ENCODE data around the gene MRTFB.
"Not testable (repeated sequence)": the region's sequence is repeated elsewhere in the genome, so short reads cannot be mapped to it uniquely, and the experiment has no call there.

The MRTFB gene

DNA sequence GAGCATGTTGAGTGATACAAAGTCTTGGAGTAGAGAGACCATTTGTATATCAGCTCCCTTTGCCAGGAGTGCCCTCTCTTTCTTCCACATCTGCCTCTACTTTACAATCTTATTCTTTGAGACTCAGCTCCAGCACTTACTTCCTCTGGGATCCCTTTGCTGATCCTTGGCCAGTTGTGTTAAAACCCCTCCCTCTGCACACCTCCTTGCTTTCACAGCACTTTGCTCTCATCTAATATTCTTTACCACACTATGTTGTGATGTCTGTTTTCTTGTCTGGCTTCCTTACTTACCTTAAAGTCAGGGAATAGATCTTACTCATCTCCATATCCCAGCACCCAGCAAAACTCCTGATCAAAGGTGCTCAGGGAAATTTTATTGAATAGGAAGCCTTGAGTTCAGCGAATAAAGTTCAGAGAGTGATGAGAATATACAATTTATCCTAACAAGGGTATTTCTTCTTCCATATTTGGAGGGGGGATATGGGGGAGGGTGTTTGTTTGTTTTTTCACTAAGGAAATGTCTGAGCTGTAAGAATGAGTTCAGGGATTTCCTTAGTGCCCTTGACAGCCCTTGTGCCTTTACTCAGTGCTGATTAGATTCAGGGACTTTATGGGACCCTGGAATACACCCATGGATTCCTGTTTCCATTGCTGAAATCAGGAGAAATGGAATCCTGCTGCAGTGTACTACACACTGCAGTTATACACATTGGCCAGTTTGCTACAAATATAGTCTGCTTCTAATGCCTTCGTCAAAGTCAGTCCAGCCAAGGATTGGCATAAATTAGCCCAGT is 32.0 kb downstream of the MRTFB start:
- DNase-seq (ENCODE audit: low read depth in 2 of 3, low spot score in 2 of 3) = no peak

DNA sequence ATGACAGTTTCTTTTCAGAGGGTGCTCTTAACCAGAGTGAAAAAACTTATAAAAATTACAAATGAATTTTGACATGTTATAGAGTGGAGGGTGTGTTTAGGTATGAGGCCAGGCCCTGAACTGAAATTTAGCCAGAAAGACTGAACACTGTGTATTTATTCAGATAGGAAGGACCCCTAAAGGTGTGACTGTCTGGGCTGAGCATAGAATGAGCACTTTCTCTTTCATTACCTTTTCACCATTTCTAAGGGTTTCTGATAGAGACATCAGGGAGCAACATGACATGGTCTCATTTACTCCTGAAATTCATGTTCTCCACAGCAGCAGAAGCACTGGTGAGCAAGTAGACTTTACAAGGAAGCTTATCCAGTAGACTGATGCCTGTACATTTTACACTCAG is 32.9 kb downstream of the MRTFB start:
- DNase-seq (ENCODE audit: low read depth in 2 of 3, low spot score in 2 of 3) = no peak

DNA sequence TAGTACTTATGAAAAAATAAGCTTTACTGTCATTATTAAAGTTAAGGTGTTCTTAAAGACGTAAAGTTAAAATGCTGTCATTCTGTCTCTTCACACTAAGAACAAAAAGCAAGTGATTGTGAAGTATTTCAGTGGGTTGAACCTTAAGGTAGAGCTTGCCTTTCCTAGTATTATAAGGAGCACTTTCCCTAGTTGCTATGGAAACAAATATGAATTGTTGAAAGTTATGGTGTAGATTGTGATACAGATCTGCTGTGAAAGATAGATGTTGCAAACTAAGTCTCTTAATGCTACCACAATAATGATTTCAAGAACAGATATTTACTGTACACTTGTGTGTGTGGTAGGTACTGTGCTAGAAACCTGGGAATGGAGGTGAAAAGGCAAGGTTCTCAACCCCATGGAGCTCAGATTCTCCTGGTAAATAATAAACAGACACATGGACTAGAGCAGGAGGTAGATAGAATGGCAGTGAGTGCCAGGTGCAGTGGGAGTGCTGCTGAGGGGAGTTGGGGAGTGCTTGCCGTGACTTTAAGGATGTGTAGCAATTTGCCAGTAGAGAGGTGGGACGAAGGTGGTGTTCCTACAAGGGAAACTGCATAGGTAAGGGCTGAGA is 34.7 kb downstream of the MRTFB start:
- DNase-seq (ENCODE audit: low read depth in 2 of 3, low spot score in 2 of 3) = no peak

DNA sequence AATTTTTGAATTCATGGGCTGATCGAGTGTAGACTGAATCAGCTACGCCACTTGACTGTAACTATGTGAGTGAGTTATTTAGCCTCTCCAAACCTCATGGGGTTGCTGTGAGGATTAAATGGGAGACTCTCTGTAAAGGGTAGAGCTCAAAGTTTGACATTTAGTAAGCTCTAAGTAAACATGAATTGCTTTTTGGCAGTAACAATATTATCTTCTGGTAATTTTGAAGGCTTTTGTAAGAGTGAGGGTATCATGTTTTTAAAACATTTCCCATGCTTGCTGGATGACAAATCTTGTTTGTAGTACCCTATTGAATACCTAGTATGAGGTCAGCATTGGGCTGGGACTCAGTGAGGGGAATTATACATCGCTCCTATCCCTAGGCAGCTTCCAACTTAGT is 35.3 kb downstream of the MRTFB start:
- no peak for DNase-seq (ENCODE audit: low read depth in 2 of 3, low spot score in 2 of 3)

DNA sequence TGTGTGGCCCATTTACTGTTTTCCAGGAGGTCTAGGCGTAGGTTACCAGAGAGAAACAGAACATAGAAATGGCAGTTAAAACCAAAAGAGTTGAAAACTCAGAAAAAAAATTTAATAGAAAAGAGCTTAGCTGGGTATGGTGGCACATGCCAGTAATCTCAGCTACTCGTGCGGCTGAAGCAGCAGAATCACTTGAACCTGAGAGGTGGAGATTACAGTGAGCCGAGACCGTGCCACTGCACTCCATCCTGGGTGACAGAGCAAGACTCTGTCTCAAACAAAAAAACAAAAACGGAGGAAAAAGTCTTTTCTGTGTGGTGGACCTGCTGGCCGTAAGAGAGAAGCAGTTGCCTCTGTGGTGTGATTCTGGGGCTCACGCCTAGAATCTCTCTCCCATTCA is 35.8 kb downstream of the MRTFB start:
- no peak for DNase-seq (ENCODE audit: low read depth in 2 of 3, low spot score in 2 of 3)

DNA sequence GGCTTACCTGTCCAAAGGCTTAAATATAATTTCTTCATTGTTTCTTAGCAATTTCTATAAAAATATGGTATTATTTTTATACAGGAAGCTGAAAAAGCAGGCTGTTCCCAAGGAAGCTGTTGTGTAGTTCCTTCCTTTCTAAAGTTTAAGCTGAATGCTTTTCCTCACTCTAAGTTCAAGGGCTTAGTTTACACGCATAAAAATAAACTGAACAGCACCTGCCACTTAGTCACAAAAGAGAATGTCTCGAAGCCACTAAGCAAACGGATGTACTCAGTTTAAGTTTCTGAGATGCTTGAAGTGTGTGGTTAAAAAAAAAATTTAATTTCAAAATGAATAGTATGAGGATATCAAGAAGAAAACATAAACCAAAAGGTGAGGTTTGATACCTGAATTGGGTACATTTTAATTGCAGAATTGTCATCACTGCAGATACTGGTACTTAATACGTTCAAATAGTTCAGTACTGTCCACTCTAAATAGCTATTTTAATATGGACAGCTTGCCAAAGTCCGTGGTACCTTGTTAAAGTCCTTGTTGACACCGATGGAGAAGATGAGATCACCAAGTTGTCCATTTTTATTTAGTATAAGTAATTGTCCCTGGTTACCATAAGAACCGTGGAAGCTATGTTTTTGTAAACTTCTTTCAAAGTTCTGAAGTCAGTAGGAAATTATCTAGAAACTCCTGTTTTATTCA is 38.1 kb downstream of the MRTFB start:
- DNase-seq (ENCODE audit: low read depth in 2 of 3, low spot score in 2 of 3) = no peak

DNA sequence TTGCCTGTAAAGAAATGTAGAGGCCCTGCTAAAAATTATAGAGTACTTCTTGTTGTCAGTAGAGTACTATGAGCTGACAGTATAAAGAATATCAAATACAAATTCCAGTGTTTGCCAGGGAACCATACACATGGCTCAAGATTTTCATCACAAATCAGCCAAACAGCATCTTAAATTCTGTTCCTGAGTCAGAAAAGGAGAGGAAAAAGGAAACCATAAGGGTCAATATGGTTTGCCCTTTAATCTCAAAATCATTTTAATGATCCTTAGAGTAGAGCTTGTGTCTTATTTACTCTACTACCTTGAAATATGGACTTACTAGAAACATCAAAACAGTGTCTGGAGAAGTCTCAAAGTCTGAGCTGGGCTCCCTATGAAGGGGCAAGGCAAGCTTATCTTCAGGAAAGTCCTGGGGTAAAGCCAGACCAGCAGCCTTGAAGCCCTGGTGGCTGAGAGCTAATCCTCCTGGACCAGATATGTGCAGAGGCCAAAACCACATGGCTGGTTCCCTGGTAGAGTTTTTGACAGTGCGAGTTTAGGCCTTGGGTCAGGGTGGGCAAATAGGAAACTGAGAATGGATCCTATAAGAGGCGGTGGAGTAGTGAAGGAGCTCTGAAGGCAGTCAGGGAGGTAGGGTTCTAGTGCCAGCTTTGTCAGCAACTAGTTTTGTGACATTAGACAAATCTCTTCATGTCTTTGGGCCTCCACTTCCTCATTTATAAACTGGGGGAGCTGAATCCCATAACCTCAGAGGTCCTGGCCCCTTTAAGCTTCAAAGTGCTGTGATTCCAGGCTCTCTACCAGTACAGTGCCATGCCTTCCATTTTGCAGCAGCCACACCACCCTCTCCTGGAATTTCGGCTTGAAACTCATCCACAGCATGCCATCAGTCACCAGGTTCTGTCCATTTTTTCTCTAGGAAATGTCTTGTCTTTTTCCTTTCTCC is 38.9 kb downstream of the MRTFB start:
- no peak for DNase-seq (ENCODE audit: low read depth in 2 of 3, low spot score in 2 of 3)

DNA sequence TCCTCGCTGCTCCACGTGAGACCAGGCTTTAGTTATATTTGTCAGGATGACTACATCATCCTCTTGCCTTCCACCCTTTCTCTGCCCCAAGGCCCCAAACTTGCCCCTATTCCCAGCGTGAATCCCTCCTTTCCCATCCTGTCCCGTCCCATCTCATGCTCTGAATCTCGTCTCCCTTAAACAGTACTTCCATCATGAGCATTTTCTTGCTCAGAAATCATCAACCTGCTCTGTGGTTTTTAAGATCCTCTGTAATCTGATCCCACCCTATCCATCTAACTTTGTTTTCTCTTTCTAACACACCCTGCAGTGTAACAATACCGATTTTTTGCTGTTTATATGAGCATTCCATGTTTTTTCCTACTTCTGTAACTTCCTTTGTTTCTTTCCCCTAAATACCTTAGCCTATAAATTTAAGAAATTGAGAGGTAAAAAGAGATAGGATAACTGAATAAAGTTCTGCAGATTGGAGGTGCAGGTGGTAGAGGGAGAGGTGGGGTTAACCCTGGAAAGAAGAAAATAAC is 39.7 kb downstream of the MRTFB start:
- no peak for DNase-seq (ENCODE audit: low read depth in 2 of 3, low spot score in 2 of 3)

DNA sequence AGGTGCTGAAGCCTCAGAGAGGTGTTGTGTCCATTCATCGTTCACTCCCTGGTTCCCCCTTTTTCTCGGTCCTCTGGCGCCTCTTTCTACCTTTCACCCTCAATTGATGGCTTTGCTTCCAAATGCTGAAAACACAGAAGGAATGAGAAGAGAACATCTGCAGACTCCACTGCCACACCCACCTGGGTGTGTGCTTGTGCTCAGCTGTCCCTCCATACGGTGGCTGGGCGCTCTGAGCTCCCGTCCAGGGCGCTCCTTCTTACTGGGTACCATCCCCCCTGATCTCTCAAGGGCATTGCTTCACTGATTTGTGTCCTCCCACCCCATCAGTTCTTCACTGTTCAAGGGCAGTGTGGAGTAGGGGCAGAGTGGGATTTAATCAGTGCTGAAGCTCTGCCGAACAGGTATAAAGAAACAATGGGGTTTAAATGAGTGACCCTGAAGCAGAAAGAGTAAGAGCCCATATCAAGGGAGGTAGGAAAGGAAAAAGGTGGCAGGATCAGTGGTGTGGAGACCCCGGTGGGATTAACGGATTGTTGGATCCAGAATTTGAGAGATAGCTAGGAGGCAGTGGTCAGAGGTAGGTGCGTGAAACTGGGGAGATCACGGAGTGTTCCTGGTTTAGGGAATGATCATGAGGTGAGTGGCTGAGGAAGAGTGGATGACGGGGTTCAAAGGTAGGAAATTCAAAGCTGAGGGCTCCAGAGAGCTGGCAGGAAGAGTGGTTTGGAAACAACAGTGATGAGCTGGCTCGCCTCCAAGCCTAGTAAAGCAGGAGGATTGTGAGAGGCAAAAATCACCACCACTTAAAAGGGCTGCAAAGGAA is 40.8 kb downstream of the MRTFB start:
- no peak for DNase-seq (ENCODE audit: low read depth in 2 of 3, low spot score in 2 of 3)

DNA sequence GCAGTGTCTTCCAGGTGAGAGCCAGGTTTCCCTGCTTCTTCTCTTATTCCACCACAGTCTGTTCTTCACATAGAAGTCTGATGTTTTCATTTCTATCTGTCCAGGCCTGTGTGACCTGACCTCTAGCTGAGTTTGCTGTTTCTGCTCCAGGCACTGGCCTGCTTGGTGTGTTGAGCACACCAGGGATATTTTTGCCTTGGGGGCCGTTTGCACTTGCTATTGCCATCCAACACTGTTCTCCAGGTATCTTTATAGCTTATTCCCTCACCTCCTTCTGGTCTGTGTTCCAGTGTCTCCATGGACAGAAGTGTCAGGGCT is 41.4 kb downstream of the MRTFB start:
- no peak for DNase-seq (ENCODE audit: low read depth in 2 of 3, low spot score in 2 of 3)

DNA sequence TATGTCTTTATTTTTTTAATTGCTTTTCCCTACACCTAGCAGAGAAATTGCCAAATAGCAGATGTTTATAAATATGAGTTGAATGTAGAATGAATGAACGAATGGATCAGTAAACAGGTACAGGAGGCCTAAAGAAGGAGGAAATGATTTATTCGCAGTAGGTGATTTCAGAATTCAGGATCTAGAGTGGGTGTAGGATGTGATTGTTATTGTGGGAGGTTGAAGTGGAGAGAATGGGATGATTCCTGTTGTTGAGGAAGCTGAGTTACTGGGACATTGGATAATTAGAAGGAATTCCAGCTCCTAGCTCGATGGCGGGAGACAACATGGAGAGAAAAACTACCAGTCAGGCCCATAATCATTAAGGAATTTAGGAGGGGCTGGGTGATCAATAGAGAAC is 42.2 kb downstream of the MRTFB start:
- no peak for DNase-seq (ENCODE audit: low read depth in 2 of 3, low spot score in 2 of 3)

DNA sequence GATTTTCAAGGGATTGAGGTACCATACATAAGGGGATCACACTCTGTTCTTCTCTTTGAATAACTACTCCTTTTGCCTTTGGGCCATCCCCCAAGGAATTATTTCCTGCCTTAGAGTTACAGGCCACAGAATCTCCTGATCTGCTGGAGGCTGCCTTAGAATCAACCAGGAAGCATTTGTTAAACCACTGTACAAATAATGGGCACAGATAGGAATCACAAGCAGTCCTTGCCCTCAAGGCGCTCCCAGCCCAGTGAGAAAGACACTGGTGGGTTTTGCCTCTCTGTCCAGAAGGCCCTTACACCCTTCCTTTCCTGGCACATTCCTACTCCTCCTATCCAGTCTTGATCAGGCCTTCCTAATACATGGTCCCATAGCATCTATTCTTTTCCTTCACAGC is 45.9 kb downstream of the MRTFB start:
- DNase-seq (ENCODE audit: low read depth in 2 of 3, low spot score in 2 of 3) = no peak

DNA sequence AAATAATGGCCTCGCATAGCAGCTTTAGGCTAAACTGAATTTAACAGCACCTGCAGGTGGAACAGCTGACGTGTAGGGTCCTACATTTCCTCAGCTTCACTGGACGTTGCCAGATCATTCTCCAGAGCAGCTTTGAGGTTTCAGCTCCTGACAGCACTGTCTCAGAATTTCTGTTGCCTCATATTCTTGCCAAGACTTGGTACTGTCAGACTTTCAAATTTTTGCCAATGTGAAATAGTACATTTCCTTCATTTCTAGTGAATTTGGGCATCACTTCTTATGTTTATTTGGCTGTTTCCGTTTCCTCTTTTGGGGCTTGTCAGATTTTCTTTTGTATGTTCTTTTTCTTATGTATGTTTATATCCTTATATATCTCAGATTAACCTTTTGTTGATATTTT is 48.7 kb downstream of the MRTFB start:
- no peak for DNase-seq (ENCODE audit: low read depth in 2 of 3, low spot score in 2 of 3)

DNA sequence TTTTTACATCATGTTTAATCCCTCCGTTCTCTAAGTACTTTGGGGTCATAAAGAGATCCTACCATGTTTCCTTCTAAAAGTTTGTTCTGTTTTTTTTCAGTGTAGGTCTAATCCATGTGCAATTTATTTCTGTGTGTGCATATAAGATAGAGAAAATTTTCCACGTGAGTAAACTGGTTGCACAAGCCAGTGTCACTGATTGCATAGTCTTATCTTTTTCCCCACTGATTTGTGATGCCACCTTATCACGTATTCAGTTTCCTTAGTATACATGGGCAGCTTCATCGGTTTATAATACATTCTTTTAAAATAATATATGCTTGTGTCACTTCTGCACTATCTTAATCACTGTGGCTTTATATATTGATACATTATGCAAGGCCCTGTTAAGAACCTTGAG is 49.2 kb downstream of the MRTFB start:
- no peak for DNase-seq (ENCODE audit: low read depth in 2 of 3, low spot score in 2 of 3)

DNA sequence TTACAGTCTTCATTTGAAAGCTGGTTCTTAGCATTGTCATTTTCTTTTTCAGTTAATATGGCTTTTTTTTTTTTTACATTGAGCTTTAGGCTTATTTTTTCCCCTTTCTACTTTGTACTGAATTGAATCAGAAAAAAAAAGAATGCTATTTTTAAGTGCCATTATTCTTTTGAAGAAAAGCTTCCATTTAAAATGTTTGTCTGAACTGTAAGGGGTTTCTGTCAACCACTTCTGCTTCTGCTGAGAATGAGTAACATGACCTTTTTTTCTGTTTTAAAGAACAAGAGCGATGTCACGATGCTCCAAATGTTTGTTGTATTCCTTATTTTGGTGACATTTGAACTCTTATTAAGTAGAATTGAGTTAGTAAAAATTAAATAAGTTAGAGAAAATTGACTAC is 50.0 kb downstream of the MRTFB start:
- no peak for DNase-seq (ENCODE audit: low read depth in 2 of 3, low spot score in 2 of 3)

DNA sequence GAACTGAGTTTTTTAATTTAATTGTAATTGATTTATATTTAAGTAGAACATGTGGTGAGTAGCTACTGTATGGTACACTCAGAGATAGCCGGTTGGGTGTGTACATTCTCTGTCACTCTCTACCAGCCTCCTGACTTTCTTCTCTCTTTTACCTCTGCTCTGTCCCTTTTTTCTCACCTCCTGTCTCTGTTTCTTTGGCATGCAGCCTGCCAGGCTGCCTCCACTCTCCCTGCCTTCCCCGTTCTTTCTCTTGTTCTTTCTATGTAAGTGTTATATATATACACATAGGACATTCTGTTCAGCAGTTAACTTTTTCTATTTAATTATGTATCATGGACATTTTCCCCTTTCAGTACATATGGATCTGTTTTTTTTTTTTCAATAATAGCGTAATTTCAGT is 50.8 kb downstream of the MRTFB start:
- DNase-seq (ENCODE audit: low read depth in 2 of 3, low spot score in 2 of 3) = no peak

DNA sequence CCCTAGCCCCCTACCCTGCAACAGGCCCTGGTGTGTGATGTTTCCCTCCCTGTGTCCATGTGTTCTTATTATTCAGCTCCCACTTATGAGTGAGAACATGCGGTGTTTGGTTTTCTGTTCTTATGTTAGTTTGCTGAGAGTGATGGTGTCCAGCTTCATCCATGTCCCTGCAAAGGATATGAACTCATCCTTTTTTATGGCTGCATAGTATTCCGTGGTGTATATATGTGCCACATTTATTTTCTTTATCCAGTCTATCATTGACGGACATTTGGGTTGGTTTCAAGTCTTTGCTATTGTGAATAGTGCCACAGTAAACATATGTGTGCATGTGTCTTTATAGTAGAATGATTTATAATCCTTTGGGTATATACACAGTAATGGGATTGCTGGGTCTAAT is 51.3 kb downstream of the MRTFB start:
- DNase-seq (ENCODE audit: low read depth in 2 of 3, low spot score in 2 of 3) = not testable (repeated sequence)

DNA sequence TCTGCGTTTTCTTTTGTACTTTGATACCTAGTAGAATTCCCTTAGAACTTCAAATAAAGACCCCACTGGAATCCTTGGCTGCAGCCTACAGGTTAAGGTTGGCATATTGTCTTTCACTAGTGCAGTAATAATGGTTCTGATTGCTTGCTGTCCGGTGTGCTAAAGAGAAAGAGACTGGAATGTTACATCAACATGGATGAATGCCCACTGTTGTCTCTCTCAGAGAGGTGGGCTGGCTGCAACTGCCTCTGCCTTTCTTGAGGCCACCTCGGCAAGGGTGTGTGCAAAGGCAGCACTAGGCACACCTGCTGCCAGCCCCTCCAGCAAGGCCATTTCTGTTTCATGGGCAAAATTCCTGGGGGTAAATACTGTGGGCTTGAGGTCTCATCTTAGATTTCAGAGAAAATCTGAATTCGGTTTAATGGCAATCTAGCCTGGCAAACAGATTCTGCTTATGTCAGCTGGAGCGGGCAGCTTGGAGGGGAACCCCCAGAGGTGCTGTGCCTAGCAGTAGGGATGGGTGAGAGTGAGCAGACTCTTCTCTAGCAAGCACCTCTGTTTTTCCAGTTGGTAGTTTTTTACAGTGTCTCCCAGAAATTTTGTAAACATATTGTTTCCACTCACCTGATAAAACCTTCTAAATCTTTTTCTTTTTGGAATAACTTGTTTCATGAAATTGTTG is 54.0 kb downstream of the MRTFB start:
- no peak for DNase-seq (ENCODE audit: low read depth in 2 of 3, low spot score in 2 of 3)

DNA sequence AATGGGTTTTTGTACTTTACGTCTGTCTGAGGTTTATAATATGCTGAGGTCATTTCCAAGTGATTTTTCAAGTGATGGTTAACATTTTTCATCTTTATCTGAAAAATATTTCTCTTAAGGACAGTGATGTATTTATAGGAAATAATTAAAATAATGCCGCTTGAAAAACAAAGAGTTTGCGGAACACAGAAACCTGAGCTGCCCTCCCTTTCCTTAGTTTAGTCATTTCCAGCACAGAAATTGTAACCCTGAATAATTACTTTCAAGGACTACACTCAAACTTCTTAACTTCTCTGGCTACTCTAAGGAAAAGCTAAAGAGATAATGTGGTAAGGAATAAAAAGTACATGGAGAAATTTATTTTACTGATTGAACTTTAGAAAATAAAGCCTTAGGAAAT is 54.6 kb downstream of the MRTFB start:
- DNase-seq (ENCODE audit: low read depth in 2 of 3, low spot score in 2 of 3) = no peak

DNA sequence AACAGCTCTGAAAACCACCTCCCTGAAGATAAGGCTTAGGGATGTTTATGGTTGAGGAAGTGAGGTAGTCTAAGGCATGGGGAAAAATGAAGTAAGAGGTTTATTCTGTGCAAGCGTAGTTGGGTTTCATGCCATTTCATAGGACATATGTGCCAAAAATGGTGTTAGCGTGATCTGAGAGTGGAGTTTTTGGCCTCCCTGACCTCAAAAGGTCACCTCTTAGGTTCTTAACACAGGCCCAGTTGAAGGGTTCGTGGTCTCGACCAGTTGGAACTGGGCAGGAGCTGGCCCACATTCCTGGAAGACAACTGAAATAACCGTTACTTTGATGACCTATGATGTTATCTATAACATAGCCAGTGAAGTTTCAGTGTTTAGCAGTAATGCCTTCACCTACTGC is 57.0 kb downstream of the MRTFB start:
- no peak for DNase-seq (ENCODE audit: low read depth in 2 of 3, low spot score in 2 of 3)

Data from activated CD8-positive, alpha-beta memory T cell treated with anti-CD3 and anti-CD28 coated beads for 48 hours (primary cell).